Astrocyte (in vitro differentiated cells and primary cell): Measurements from ENCODE around the gene GPC5. TPM values are rescaled to one million over a fixed set of nuclear protein-coding genes. Genes with fewer than 3 reads are reported as not detected.

Experiments
- DNase-seq: peaks from one replicate; pipeline ENCODE4 v3.0.0-alpha.2; 2010; ENCODE audit warnings: low read depth
- FAIRE-seq: peaks from 2 replicates; lab custom pipeline; 2011; peaks lifted over from hg19 to GRCh38; lab: Jason Lieb, UNC
- H2AFZ ChIP-seq: 2 replicates; pipeline ENCODE4 v1.6.0; 2012; ENCODE audit warnings: low read depth, low read length, inconsistent platforms
- H3K27ac ChIP-seq: 2 replicates; pipeline ENCODE4 v1.5.1; 2011; ENCODE audit warnings: low read depth, low read length, inconsistent platforms
- H3K27me3 ChIP-seq: 2 replicates; pipeline ENCODE4 v1.6.0; 2011; ENCODE audit warnings: low read length, inconsistent platforms; ENCODE audit not compliant: insufficient read depth
- H3K36me3 ChIP-seq: 2 replicates; pipeline ENCODE4 v1.5.1; 2011; ENCODE audit warnings: low read length, inconsistent platforms; ENCODE audit not compliant: insufficient read depth
- H3K4me1 ChIP-seq: 2 replicates; pipeline ENCODE4 v1.5.1; 2011; ENCODE audit warnings: low read length, inconsistent platforms; ENCODE audit not compliant: insufficient read depth
- H3K4me2 ChIP-seq: 2 replicates; pipeline ENCODE4 v1.6.0; 2012; ENCODE audit warnings: low read length, inconsistent platforms
- H3K4me3 ChIP-seq: 2 replicates; pipeline ENCODE4 v1.5.1; 2011; ENCODE audit warnings: low read depth, mild to moderate bottlenecking, low read length, inconsistent platforms; ENCODE audit not compliant: insufficient read depth
- H3K79me2 ChIP-seq: 2 replicates; pipeline ENCODE4 v1.6.0; 2012; ENCODE audit warnings: mild to moderate bottlenecking, low read length, inconsistent platforms; ENCODE audit not compliant: insufficient read depth
- H3K9ac ChIP-seq: 2 replicates; pipeline ENCODE4 v1.6.0; 2012; ENCODE audit warnings: mild to moderate bottlenecking, low read length, inconsistent platforms
- H3K9me3 ChIP-seq: 2 replicates; pipeline ENCODE4 v1.5.1; 2012; ENCODE audit warnings: low read depth, mild to moderate bottlenecking, low read length, inconsistent platforms; ENCODE audit not compliant: insufficient read depth
- H4K20me1 ChIP-seq: 2 replicates; pipeline ENCODE4 v1.6.0; 2012; ENCODE audit warnings: low read length, inconsistent platforms; ENCODE audit not compliant: insufficient read depth
- H3K27ac Mint-ChIP-seq: one replicate; pipeline ENCODE4 v1.8.0; 2021; ENCODE audit warnings: mild to moderate bottlenecking, mixed read lengths; ENCODE audit not compliant: unreplicated experiment
- H3K27me3 Mint-ChIP-seq: one replicate; pipeline ENCODE4 v1.8.0; 2021; ENCODE audit warnings: low read depth, mixed read lengths; ENCODE audit not compliant: unreplicated experiment
- H3K36me3 Mint-ChIP-seq: one replicate; pipeline ENCODE4 v1.8.0; 2021; ENCODE audit warnings: low read depth, mixed read lengths; ENCODE audit not compliant: unreplicated experiment
- H3K4me1 Mint-ChIP-seq: one replicate; pipeline ENCODE4 v1.8.0; 2021; ENCODE audit warnings: low read depth, mixed read lengths; ENCODE audit not compliant: unreplicated experiment
- H3K4me3 Mint-ChIP-seq: one replicate; pipeline ENCODE4 v1.8.0; 2021; ENCODE audit warnings: mild to moderate bottlenecking, moderate library complexity, mixed read lengths; ENCODE audit not compliant: unreplicated experiment
- H3K9me3 Mint-ChIP-seq: one replicate; pipeline ENCODE4 v1.8.0; 2021; ENCODE audit warnings: mild to moderate bottlenecking, mixed read lengths; ENCODE audit not compliant: unreplicated experiment
- EZH2 ChIP-seq: IDR thresholded peaks from 2 replicates; pipeline ENCODE4 v1.6.1; 2012; ENCODE audit warnings: mild to moderate bottlenecking, low read length, inconsistent platforms; ENCODE audit not compliant: insufficient read depth
- total RNA-seq: library from RNA; stranded (reverse); gene quantifications from 2 replicates; pipeline ENCODE4 v1.2.1, GENCODE V29; 2021
- TF ChIP-seq, protein P1 (sequence below): IDR thresholded peaks from 2 replicates; pipeline ENCODE4 v1.5.1; 2011; ENCODE audit warnings: low read depth, mild to moderate bottlenecking, inconsistent platforms, low read length, moderate library complexity; ENCODE audit not compliant: insufficient read depth

Gene GPC5
- total RNA-seq, 1 donor from 2014 or later, result 1.1 TPM

DNA sequence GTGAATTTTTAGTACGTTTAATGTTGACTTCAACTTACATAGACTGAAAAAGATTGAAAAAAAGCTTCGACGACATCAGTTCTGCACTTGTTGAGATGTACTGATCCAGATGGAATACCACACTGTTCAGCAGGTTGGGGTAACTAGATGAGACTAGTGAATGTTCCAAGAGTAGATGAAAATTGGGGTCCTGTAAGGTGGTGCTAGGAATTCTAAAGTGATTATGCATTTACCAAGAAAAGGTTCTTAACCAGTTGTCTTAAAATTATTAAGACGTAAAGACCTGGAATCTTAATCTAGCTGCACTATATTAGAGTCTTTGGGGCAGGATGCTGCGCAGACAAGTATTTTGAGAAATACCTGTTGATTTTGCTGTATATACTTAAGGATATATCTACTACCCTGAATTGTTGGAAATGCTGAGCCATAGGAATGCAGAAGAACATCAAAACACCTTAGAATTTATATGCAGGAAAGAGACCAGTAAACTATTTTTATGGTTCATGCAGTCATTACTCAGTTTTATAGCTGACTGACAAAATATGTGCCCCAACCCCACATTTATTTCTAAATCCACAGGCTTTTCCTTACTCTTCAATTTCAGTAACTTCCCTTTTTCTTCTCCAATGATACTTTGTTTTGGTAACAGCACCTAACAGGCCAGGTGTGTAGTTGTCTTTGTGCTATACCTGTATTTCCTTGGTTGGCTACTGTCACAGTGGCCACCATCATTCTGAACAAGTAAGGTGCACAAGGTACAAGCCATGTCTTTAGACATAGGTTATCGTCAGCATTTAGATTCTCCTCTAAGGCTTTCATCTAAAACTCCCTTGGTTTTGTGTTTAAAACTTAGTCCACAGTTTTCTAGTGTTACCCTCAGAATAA, 42.4 kb upstream of the GPC5 start:
- TF ChIP-seq EZH2, result no peak
- TF ChIP-seq, protein P1, sequence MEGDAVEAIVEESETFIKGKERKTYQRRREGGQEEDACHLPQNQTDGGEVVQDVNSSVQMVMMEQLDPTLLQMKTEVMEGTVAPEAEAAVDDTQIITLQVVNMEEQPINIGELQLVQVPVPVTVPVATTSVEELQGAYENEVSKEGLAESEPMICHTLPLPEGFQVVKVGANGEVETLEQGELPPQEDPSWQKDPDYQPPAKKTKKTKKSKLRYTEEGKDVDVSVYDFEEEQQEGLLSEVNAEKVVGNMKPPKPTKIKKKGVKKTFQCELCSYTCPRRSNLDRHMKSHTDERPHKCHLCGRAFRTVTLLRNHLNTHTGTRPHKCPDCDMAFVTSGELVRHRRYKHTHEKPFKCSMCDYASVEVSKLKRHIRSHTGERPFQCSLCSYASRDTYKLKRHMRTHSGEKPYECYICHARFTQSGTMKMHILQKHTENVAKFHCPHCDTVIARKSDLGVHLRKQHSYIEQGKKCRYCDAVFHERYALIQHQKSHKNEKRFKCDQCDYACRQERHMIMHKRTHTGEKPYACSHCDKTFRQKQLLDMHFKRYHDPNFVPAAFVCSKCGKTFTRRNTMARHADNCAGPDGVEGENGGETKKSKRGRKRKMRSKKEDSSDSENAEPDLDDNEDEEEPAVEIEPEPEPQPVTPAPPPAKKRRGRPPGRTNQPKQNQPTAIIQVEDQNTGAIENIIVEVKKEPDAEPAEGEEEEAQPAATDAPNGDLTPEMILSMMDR, result no peak
- H3K36me3 Mint-ChIP-seq, result no peaks in the 10 kb centered on the region
- no peak overlapping the region for H3K4me2 ChIP-seq
- no peaks in the 10 kb centered on the region for H3K27me3 ChIP-seq
- H3K9me3 Mint-ChIP-seq, result no peaks in the 10 kb centered on the region
- peaks cover 5% of the 10 kb centered on the region for H3K4me1 ChIP-seq
- no peak overlapping the region for H3K4me3 Mint-ChIP-seq
- no peak for FAIRE-seq
- H4K20me1 ChIP-seq, result peaks cover 64% of the 10 kb centered on the region
- H3K79me2 ChIP-seq, result peaks cover 32% of the 10 kb centered on the region
- no peaks in the 10 kb centered on the region for H3K9me3 ChIP-seq
- no peak for DNase-seq
- no peak overlapping the region for H2AFZ ChIP-seq
- no peak overlapping the region for H3K27ac ChIP-seq
- no peaks in the 10 kb centered on the region for H3K27me3 Mint-ChIP-seq
- no peak overlapping the region for H3K9ac ChIP-seq
- peaks cover 23% of the 10 kb centered on the region for H3K4me1 Mint-ChIP-seq
- H3K4me3 ChIP-seq, result no peak overlapping the region
- H3K36me3 ChIP-seq, result peaks cover 50% of the 10 kb centered on the region
- H3K27ac Mint-ChIP-seq, result no peak overlapping the region

DNA sequence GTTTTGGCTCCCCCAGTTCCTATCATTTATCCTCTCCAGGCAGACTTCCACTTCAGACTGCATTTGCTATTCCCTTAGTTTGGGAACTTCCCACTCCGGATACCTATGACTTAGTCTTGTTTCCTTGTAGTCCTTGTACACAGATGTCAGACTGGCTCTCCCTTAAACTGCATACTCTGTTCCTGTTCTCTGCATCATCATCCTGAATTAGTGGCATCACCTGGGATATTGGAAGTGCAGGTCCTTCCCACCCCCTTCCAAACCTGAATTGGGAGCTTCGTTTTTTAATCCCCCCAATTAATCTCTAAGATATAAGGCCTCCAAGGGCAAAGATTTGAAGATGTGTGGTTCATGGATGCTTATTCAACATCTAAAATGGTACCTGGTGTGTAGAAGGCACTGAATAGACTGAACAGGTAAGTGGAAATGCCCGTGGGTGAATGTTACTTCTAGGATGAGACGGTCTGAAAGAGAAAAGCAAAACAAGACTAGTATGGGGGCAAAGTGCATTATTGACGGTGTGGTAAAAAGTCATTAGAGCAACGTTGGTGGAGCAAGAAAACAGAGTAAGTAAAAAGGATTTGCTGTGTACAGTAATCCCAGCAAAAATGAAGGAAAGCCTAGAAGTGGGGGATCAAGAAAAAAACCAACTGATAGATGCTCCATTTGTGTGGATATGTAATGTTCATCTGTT, 41.4 kb upstream of the GPC5 start:
- FAIRE-seq (no peak), DNase-seq (no peak)
- H3K4me3 Mint-ChIP-seq, result no peak overlapping the region
- H3K4me1 Mint-ChIP-seq, result peaks cover 13% of the 10 kb centered on the region
- Histone ChIP-seq H3K27me3 (no peaks in the 10 kb centered on the region), H3K4me2 (no peak overlapping the region), H2AFZ (no peak overlapping the region), H3K79me2 (peaks cover 22% of the 10 kb centered on the region), H4K20me1 (peaks cover 56% of the 10 kb centered on the region), H3K9ac (no peak overlapping the region), H3K4me1 (no peaks in the 10 kb centered on the region), H3K27ac (no peak overlapping the region), H3K36me3 (peaks cover 49% of the 10 kb centered on the region), H3K4me3 (no peak overlapping the region), H3K9me3 (no peaks in the 10 kb centered on the region)
- no peak overlapping the region for H3K27ac Mint-ChIP-seq
- TF ChIP-seq, protein P1, result no peak
- no peak for TF ChIP-seq EZH2
- no peaks in the 10 kb centered on the region for H3K27me3 Mint-ChIP-seq
- H3K36me3 Mint-ChIP-seq, result no peaks in the 10 kb centered on the region
- H3K9me3 Mint-ChIP-seq, result no peaks in the 10 kb centered on the region
